Activated T-helper 1 cell treated with Interleukin-2 at 50 U/mL for 16 hours (primary cell): Measurements from ENCODE around the gene ZNF518B.
"Not testable (repeated sequence)": the region's sequence is repeated elsewhere in the genome, so short reads cannot be mapped to it uniquely, and the experiment has no call there.

Experiments
- DNase-seq: peaks from one replicate; pipeline ENCODE4 v3.0.0-alpha.2; 2020; ENCODE audit warnings: low read depth

ZNF518B gene

DNA sequence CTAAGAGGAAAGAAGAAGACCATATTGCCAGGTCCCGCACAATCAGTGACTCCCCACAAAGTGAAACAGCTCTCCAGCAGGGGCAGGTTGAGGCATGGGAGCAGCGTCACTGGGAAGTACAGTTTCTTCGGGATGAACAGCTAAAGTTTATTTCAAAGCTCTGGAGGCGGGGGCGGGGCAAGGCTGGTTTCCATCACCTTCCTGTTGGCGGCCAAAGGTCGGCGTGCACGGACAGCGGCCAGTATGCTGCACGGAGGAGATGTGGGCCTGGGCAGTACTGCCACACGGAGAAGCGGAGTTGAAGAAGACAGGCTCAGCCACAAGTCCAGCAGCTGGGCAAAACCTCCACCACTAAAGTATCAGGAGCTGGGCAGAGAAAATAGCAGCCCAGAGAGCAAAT, 951 bp upstream of the ZNF518B start:
- DNase-seq, result no peak

DNA sequence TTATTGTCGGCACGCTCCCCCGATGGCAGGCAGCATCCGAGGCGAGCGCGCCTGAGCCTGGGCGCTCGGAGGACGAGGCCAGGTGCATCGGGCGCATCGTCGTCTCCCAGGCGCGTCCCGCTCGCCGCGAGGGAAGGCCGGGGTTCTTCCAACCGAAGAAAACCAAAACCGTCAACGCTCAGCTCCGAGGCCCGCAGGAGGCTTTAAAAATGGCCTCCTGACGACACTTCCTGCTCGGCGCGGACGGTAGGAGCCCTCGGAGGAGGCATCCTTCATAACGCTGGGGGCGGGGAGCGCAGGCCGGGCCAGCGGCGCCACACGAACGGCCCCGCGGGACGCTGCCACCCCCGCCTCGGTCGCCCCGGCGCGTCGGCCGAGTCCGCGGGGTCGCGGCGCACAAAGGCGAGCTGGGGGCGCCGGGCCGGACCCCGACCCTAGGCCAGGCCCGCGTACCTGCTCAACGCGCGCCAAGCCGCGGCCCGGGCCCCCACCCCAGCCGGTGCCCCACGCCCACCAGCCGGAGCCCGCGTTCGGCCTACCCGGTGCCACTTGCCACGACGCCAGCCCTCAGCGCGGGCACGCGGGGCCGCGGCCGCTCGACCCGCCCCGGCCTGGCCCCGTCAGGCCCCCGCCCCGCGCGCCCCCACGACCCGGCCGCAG, 501 bp downstream of the ZNF518B start:
- DNase-seq, result peak; percentile 37

DNA sequence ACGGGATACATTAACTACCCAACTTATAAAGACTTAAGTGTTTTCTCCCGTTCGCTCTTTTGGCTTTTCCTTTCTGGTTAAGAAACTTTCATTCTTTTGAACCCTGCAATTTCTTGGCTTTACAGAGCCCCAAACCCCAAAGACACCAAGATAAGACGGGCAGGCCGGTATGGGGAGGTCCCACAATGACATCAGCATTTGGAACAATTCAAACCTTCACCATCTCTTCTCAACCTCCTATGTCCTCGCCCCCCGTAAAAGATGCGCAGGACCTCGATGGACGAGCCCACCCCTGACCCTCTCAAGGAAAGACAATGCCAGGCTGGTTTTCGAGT, 999 bp downstream of the ZNF518B start:
- no peak for DNase-seq

DNA sequence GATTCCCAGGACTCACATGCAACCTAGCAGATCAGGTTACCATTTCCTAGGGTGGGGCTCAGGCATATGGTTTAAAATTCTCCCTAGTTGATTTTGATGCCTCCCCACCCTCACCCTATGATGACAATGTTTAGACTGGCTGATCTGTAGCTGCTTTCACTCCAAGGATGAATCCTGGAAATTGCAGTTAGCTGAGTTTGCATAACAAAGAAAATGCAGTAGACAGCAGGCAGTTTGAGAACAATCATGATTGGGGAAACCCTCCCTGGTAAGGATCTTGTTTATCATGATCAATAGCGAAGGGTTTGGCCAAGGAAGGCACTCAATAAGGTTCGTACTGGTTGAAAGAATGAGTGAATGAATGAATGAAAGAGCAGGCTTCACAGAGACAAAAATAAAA, 2.1 kb downstream of the ZNF518B start:
- no peak for DNase-seq

DNA sequence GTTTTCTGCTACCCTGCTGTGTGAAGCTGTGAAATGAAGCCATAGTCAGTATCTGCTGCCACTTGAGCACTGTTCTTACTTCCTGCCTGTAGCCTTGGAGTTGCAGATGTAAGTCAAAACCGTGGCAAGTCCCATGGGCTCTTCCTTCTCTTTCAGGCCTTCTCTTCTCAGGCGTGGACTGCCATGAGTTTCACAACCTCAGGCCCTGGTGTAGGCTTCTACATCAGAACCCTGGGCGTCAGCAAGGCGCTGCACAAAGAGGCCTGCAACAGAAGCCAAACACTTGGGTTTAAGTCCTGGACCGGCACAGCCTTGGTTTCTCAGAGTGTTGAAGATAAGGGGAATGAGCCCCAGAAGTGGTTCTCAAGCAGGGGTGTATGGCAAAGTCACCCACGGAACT, 2.5 kb downstream of the ZNF518B start:
- no peak for DNase-seq

DNA sequence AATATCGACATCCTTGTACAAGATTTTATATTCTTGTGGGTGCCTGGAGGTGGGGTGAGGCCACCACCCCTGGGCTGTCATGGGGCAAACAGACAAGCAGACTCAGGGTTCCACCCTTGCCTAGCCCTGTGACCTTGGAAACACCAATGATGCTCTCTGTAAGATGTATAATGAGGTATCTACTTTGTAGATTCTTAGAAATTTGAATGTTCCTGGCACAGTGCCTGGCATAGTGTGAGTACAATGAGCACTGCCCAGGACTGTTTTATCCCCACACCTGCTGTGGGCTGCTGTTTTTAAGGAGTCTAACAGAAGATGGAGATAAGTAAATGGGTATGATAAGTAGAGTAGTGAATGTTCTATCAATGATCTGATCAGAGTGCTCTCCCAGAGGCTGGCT, 3.1 kb downstream of the ZNF518B start:
- DNase-seq, result no peak

DNA sequence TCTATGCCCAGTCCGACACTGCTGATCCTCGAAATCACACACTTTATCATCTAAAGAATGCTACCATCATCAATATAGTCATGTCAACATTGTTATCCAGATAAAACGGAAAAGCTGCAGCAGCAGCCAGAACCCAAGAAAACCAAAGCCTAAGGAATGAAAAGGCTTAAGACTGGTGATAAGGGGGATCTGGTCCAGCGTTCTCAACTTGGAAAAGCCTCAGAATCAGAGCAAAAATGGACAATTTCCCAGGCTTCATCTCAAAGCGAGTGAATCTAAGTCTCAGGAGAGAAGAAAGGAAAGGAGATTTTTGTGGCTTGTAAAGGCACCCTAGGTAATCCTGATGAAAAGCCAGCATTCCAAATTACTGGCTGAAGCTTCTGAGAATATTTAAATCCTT, 8.2 kb downstream of the ZNF518B start:
- no peak for DNase-seq

DNA sequence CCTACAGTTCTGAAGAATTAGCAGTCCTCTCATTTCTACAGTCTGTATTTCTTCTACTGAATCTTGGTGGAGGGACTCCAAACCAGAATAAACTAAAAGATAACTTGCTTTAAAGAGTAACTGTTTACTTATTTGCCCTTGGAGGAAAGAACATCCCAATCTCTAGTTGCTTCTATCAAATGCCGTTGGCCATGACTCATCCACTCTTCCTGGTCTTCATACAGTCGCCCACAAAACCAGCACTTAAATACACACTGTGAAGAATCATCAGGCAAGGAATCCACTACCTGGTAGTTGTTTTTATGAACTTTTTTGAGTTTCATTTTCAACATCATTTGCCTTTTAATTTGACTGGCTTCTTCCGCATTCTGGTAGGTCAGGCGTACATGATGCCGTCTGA, 14.2 kb downstream of the ZNF518B start:
- DNase-seq, result no peak

DNA sequence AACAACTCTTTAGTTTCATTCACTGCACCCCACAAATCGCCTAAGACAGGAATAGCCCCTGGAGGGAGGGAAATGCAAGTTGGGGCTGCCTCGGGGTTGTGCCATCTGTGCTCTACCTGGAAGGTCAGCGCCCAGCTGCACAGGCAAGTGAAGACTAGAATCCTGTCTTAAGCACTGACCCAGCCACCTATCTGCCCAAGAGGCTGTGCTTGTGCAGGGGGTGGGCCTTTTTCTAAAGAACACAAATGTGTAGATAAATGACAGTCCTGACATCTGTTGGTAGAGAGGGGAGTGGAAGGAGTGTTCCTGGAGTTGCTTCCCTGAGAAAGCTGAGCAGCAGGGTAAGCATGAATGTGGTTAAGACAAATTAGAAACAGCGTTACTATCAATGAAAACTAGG, 15.7 kb downstream of the ZNF518B start:
- no peak for DNase-seq

DNA sequence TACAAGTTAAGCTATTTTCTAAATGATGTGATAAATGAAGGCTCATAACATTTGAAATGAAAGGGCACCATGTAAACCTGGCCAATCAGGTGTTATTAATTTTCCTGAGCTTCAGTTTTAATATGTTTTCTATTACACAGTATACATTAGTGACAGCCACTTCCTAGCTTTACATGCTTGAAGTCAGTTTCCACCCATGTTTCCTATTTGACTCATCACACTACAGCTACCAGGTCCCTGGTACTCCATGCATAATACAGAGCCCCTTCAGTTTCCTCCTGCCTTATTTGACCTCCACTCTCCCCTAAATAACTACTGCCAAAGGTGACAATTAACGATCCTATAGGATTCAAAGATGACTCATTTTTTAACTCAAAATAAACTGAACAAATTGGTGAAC, 18.3 kb downstream of the ZNF518B start:
- DNase-seq, result no peak

DNA sequence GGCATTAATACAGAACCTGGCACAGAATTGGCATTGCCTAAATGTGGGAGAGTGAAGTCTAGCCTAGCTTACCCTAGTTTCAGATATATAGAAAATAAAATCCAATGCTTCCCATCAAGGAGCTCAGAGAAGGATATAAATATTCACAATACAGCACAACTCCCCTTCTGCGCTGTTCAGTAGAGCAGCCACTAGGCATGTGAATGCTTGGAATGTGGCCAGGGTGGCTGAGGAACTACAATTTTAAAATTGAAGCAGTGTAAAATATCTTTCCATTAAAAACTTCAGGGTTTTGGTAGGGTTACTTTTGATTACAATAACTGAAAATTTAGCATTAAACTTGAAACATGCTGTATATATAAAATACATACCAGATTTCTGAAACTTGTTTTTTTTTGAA, 19.5 kb downstream of the ZNF518B start:
- DNase-seq, result no peak

DNA sequence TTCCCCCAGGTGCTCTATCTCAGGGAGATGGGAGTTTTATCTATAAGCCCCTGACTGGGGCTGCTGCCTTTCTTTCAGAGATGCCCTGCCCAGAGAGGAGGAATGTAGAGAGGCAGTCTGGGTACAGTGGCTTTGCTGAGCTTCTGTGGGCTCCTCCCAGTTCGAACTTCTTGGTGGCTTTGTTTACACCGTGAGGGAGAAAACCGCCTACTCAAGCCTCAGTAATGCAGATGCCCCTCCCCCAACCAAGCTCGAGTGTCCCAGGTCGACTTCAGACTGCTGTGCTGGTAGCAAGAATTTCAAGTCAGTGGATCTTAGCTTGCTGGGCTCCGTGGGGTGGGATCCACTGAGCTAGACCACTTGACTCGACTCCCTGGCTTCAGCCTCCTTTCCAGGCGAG, 29.5 kb downstream of the ZNF518B start:
- DNase-seq, result not testable (repeated sequence)

DNA sequence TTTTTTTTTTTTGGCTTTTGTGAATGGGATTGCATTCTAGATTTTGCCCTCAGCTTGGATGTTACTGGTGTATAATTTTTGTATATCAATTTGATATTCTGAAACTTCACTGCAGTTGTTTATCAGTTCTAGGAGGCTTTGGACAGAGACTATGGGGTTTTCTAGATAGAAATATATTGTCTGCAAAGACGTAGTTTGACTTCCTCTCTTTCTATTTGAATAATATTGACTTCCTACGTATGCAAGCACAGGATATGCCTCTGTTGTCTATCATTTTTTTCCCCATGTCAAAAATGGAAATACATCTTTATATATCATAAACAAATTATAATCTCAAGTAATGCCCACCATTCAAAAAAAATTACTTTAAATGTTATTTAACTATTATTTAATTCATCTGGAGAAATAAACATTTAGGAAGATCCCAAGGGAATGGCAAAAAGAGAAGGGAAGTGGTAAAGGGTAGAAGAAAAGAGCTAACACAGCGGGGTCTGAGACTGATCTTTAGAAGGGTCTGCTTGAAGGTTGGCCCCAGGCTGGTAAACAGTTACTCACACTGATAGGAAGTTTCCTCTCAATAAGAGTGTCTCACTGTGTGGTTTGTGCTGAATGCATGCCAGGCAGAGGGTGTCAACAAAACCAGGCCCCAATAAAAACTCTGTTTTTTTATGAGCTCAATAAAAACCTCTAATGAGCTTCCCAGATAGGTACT, 35.7 kb downstream of the ZNF518B start:
- DNase-seq, result no peak

DNA sequence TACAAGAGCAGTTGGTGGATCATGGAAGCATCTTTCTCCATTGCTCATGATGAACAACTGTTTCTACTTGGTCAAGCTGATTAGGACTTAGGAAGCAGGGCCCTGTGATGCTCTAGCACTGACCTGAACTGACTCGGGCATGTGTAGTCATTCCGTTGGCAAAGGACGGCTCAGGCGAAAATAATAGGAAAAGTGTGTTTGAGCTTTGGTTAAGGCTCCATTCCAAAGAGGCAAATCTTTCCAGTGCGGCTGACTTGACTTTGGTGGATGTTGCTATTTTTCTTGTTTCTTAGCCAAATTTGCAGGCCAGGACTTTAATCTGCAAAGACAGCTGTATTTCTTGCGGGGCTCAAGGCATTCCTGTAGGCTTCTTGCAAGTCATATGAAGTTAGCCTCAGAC, 39.5 kb downstream of the ZNF518B start:
- DNase-seq, result no peak

DNA sequence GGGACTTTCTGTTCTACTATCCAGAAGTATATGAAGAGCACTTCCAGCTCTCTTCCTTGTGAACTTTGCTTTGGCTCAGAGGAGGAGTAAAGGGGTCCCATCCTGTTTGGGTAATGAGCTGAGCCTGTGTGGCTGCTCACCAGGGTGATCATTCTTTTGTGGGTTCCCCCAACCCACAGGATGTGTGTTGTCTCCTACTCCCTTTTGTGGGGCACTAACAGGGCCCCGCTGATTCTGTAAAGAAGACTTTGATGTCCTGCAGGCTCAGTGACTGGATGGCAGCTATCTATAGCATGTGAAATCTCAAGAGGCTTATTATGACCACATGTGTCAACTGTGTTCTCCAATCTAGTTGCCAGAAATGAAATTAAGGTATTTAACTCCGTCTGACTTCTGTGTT, 40.8 kb downstream of the ZNF518B start:
- no peak for DNase-seq

DNA sequence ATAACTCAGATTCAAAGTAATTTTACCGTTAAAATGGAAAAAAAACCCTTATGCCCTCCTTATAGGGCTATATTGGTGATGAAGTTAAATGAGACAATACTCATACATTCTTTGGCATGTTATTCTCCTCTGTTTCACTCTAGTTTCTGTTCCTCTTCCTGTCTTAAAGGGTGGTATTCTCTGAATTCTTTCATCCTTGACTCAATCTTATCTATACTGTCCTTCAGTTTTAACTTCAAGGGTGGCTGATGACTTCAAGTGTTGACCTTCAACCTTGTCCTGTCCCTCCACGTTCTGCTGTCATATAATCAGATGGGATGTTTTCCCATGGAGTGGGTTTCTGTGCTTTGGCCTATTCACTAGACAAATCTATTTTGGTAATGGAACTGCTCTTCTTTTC, 44.0 kb downstream of the ZNF518B start:
- no peak for DNase-seq

DNA sequence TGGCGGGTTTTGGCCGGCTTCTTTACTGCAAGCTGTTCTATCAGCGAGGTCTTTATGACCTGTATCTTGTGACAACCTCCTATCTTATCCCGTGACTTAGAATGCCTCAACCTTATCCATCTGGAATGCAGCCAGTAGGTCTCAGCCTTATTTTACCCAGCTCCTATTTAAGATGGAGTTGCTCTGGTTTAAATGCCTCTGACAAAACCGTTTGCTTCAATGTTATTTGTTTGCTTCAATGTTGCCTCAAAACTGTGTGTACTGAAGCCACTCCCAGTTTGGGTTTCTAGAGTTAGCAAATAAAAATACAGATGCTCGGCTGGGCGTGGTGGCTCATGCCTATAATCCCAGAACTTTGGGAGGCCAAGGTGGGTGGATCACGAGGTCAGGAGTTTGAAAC, 51.6 kb downstream of the ZNF518B start:
- DNase-seq, result no peak

DNA sequence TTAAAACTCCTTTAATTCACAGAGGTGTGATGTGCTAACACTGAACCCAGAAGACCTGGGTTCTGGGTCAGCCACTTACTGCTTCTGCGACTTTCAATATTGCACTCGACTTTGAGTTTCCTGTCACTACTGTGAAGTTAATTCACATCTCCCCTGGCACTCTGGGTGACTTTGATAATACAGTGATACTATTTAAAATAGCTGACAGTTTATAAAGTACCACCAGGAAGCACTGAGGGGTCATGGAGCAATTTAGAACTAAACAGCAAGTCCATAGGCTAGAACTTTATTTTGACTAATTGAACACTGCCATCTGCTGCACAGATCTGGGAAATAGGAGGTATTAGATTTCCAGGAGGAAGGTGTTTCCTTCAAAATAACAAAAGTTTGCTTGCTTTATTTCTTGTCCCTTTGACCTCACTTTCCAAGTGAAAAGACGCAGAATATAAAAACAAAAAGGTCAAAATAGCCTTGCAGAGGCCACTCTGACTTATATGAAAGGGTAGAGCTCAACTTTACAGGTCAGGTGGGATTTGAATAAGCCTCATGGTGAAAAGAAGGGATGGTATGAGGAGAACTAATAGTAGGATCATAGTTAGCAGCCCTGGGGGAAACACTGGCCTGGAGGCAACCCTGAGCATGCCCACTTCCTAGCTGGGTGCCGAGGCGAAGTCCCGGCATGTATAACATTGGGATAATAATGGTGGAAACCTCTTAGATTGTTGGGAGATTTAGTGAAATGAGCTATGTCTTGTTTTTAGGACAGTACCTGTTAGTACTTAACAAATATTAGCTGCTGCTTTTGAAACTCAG, 53.4 kb downstream of the ZNF518B start:
- DNase-seq, result no peak

DNA sequence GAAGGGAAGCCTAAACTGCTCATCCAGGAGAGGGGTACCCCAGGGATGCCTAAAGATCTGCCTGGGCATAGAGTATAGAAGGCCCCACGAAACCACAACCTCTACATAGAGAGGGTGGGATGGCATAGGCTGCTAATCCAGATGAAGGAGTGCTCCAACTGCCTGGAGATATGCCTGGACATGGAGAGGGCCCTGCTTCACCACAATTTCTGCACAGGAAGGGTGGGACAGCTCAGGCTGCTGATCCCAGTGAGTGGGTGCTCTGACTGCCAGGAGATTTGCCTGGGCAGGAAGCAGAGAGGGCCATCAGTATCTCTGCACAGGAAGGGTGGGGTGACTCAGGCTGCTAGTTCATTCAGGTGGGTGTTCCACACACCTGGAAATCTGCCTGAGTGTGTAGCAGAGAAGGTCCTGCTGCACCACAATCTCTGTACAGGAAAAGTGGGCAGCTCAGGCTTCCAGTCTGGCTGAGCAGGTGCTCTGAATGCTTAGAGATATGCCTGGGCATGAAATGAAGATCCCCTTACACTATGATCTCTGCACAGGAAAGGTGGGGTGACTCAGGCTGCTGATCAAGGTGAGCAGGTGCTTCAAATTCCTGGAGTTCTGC, 61.1 kb downstream of the ZNF518B start:
- no peak for DNase-seq
